ENCODE data around the gene STH.
"Not testable (repeated sequence)": the region's sequence is repeated elsewhere in the genome, so short reads cannot be mapped to it uniquely, and the experiment has no call there.

The STH gene

DNA sequence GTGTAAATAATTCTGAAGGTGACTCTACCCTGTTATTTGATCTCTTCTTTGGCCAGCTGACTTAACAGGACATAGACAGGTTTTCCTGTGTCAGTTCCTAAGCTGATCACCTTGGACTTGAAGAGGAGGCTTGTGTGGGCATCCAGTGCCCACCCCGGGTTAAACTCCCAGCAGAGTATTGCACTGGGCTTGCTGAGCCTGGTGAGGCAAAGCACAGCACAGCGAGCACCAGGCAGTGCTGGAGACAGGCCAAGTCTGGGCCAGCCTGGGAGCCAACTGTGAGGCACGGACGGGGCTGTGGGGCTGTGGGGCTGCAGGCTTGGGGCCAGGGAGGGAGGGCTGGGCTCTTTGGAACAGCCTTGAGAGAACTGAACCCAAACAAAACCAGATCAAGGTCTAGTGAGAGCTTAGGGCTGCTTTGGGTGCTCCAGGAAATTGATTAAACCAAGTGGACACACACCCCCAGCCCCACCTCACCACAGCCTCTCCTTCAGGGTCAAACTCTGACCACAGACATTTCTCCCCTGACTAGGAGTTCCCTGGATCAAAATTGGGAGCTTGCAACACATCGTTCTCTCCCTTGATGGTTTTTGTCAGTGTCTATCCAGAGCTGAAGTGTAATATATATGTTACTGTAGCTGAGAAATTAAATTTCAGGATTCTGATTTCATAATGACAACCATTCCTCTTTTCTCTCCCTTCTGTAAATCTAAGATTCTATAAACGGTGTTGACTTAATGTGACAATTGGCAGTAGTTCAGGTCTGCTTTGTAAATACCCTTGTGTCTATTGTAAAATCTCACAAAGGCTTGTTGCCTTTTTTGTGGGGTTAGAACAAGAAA is 5.1 kb downstream of the STH start:
- DNase-seq, result peak in 54 of 56 donors; percentile 12 to 90 (median 68)

DNA sequence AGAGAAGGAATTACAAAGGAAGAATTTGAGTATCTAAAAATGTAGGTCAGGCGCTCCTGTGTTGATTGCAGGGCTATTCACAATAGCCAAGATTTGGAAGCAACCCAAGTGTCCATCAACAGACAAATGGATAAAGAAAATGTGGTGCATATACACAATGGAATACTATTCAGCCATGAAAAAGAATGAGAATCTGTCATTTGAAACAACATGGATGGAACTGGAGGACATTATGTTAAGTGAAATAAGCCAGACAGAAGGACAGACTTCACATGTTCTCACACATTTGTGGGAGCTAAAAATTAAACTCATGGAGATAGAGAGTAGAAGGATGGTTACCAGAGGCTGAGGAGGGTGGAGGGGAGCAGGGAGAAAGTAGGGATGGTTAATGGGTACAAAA is 7.0 kb downstream of the STH start:
- DNase-seq, result not testable (repeated sequence)

DNA sequence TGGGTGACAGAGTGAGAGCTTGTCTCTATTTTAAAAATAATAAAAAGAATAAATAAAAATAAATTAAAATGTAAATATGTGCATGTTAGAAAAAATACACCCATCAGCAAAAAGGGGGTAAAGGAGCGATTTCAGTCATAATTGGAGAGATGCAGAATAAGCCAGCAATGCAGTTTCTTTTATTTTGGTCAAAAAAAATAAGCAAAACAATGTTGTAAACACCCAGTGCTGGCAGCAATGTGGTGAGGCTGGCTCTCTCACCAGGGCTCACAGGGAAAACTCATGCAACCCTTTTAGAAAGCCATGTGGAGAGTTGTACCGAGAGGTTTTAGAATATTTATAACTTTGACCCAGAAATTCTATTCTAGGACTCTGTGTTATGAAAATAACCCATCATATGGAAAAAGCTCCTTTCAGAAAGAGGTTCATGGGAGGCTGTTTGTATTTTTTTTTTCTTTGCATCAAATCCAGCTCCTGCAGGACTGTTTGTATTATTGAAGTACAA is 8.5 kb downstream of the STH start:
- no peak for DNase-seq

DNA sequence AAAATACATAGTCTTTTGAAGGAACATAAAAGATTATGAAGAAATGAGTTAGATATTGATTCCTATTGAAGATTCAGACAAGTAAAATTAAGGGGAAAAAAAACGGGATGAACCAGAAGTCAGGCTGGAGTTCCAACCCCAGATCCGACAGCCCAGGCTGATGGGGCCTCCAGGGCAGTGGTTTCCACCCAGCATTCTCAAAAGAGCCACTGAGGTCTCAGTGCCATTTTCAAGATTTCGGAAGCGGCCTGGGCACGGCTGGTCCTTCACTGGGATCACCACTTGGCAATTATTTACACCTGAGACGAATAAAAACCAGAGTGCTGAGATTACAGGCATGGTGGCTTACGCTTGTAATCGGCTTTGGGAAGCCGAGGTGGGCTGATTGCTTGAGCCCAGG is 9.5 kb downstream of the STH start:
- no peak for DNase-seq

DNA sequence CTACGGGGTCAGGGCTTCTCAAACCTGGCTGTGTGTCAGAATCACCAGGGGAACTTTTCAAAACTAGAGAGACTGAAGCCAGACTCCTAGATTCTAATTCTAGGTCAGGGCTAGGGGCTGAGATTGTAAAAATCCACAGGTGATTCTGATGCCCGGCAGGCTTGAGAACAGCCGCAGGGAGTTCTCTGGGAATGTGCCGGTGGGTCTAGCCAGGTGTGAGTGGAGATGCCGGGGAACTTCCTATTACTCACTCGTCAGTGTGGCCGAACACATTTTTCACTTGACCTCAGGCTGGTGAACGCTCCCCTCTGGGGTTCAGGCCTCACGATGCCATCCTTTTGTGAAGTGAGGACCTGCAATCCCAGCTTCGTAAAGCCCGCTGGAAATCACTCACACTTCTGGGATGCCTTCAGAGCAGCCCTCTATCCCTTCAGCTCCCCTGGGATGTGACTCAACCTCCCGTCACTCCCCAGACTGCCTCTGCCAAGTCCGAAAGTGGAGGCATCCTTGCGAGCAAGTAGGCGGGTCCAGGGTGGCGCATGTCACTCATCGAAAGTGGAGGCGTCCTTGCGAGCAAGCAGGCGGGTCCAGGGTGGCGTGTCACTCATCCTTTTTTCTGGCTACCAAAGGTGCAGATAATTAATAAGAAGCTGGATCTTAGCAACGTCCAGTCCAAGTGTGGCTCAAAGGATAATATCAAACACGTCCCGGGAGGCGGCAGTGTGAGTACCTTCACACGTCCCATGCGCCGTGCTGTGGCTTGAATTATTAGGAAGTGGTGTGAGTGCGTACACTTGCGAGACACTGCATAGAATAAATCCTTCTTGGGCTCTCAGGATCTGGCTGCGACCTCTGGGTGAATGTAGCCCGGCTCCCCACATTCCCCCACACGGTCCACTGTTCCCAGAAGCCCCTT is 10.9 kb downstream of the STH start:
- peak in 1 of 56 donors; percentile 30 for DNase-seq

DNA sequence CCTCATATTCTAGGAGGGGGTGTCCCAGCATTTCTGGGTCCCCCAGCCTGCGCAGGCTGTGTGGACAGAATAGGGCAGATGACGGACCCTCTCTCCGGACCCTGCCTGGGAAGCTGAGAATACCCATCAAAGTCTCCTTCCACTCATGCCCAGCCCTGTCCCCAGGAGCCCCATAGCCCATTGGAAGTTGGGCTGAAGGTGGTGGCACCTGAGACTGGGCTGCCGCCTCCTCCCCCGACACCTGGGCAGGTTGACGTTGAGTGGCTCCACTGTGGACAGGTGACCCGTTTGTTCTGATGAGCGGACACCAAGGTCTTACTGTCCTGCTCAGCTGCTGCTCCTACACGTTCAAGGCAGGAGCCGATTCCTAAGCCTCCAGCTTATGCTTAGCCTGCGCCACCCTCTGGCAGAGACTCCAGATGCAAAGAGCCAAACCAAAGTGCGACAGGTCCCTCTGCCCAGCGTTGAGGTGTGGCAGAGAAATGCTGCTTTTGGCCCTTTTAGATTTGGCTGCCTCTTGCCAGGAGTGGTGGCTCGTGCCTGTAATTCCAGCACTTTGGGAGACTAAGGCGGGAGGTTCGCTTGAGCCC is 11.6 kb downstream of the STH start:
- DNase-seq, result no peak

DNA sequence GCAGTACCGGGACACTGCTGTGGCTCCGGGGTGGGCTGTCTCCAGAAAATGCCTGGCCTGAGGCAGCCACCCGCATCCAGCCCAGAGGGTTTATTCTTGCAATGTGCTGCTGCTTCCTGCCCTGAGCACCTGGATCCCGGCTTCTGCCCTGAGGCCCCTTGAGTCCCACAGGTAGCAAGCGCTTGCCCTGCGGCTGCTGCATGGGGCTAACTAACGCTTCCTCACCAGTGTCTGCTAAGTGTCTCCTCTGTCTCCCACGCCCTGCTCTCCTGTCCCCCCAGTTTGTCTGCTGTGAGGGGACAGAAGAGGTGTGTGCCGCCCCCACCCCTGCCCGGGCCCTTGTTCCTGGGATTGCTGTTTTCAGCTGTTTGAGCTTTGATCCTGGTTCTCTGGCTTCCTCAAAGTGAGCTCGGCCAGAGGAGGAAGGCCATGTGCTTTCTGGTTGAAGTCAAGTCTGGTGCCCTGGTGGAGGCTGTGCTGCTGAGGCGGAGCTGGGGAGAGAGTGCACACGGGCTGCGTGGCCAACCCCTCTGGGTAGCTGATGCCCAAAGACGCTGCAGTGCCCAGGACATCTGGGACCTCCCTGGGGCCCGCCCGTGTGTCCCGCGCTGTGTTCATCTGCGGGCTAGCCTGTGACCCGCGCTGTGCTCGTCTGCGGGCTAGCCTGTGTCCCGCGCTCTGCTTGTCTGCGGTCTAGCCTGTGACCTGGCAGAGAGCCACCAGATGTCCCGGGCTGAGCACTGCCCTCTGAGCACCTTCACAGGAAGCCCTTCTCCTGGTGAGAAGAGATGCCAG is 12.9 kb downstream of the STH start:
- DNase-seq, result no peak

DNA sequence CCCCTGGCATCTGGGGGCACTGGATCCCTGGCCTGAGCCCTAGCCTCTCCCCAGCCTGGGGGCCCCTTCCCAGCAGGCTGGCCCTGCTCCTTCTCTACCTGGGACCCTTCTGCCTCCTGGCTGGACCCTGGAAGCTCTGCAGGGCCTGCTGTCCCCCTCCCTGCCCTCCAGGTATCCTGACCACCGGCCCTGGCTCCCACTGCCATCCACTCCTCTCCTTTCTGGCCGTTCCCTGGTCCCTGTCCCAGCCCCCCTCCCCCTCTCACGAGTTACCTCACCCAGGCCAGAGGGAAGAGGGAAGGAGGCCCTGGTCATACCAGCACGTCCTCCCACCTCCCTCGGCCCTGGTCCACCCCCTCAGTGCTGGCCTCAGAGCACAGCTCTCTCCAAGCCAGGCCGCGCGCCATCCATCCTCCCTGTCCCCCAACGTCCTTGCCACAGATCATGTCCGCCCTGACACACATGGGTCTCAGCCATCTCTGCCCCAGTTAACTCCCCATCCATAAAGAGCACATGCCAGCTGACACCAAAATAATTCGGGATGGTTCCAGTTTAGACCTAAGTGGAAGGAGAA is 13.5 kb downstream of the STH start:
- DNase-seq, result no peak

DNA sequence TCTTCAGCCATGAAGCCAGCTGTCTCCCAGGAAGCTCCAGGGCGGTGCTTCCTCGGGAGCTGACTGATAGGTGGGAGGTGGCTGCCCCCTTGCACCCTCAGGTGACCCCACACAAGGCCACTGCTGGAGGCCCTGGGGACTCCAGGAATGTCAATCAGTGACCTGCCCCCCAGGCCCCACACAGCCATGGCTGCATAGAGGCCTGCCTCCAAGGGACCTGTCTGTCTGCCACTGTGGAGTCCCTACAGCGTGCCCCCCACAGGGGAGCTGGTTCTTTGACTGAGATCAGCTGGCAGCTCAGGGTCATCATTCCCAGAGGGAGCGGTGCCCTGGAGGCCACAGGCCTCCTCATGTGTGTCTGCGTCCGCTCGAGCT is 14.1 kb downstream of the STH start:
- DNase-seq, result no peak

DNA sequence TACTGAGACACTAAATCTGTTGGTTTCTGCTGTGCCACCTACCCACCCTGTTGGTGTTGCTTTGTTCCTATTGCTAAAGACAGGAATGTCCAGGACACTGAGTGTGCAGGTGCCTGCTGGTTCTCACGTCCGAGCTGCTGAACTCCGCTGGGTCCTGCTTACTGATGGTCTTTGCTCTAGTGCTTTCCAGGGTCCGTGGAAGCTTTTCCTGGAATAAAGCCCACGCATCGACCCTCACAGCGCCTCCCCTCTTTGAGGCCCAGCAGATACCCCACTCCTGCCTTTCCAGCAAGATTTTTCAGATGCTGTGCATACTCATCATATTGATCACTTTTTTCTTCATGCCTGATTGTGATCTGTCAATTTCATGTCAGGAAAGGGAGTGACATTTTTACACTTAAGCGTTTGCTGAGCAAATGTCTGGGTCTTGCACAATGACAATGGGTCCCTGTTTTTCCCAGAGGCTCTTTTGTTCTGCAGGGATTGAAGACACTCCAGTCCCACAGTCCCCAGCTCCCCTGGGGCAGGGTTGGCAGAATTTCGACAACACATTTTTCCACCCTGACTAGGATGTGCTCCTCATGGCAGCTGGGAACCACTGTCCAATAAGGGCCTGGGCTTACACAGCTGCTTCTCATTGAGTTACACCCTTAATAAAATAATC is 14.6 kb downstream of the STH start:
- DNase-seq, result peak in 13 of 56 donors; percentile 17 to 71 (median 29)

DNA sequence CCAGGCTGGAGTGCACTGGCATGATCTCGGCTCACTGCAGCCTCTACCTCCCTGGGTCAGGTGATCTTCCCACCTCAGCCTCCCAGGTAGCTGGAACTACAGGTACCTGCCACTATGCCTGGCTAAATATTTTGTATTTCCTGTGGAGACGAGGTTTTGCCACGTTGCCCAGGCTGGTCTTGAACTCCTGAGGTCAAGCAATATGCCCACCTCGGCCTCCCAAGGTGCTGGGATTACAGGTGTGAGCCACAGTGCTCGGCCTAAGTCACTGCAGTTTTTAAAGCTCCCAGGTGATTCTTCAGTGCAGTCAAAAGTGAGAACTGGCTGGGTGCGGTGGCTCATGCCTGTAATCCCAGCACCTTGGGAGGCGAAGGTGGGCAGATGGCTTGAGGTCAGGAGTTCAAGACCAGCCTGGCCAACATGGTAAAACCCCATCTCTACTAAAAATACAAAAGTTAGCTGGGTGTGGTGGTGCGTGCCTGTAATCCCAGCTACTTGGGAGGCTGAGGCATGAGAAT is 20.4 kb downstream of the STH start:
- DNase-seq, result not testable (repeated sequence)

DNA sequence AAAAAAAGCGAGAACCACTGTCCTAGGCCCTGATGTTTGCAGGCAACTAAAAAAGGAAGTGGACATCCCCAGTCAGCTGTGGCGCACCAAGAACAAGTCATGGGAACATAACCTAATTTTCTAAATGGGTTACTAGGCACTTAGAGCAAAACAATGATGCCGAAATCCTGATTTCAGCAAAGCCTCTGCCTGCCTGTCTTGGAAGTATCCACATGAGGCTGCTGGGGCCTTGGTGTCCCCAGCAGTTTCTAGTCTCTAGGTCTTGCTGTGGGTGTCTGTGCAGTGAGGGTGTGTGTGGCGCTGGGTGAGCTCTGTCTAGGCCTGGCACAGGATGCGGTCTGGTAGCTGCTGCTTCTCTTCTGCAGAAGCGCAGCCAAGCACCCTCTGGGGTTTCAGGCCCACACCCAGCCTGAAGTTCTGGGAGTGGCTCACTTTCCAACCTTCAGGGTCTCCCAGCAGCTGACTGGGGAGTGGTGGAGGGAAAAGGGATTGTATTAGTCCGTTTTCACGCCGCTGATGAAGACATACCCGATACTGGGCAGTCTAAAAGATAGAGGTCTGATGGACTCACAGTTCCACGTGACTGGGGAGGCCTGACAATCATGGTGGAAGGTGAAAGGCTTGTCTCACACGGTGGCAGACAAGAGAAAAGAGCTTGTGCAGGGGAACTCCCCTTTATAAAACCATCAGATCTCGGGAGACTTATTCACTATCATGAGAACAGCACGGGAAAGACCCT is 21.1 kb downstream of the STH start:
- DNase-seq, result no peak

DNA sequence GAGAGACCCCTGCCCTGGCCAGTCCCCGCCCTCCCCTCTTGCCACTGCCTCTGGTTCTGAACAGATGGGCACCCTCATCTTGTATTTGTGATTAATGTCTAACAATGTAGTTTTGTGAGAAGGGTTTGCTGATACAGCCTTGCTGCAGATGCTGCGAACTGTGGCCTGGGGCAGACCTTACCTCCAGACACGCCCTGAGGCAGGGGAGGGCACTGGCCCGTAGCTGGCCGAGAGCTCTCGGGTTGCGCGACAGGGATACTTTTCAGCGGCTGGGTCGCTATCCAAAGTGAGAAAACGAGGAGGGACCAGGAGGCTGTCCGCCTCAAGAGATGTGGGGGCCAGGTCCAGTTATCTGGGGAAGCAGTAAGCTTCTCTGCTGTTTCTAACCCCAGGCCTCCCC is 21.9 kb downstream of the STH start:
- no peak for DNase-seq

DNA sequence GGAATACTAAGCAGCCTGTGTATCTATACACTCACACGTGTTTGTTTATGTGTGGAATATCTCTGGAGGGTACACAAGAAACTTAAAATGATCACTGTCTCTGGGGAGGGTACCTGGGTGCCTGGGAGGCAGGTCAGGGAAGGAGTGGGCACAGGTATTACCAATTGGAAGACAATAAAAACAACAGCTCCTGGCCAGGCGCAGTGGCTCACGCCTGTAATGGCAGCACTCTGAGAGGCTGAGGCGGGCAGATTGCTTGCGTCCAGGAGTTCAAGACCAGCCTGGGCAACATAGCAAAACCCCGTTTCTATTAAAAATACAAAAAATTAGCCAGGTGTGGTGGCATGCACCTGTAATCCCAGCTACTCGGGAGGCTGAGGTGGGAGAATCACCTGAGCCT is 24.3 kb downstream of the STH start:
- DNase-seq, result not testable (repeated sequence)

DNA sequence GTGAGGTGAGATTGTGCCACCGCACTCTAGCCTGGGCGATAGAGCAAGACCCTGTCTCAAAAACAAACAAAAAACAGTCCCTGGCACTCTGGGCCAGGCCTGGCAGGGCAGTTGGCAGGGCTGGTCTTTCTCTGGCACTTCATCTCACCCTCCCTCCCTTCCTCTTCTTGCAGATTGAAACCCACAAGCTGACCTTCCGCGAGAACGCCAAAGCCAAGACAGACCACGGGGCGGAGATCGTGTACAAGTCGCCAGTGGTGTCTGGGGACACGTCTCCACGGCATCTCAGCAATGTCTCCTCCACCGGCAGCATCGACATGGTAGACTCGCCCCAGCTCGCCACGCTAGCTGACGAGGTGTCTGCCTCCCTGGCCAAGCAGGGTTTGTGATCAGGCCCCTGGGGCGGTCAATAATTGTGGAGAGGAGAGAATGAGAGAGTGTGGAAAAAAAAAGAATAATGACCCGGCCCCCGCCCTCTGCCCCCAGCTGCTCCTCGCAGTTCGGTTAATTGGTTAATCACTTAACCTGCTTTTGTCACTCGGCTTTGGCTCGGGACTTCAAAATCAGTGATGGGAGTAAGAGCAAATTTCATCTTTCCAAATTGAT is 24.8 kb downstream of the STH start:
- DNase-seq, result peak in 9 of 56 donors; percentile 11 to 42 (median 27)

DNA sequence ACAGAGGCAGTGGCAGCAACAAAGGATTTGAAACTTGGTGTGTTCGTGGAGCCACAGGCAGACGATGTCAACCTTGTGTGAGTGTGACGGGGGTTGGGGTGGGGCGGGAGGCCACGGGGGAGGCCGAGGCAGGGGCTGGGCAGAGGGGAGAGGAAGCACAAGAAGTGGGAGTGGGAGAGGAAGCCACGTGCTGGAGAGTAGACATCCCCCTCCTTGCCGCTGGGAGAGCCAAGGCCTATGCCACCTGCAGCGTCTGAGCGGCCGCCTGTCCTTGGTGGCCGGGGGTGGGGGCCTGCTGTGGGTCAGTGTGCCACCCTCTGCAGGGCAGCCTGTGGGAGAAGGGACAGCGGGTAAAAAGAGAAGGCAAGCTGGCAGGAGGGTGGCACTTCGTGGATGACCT is 25.5 kb downstream of the STH start:
- DNase-seq, result no peak

DNA sequence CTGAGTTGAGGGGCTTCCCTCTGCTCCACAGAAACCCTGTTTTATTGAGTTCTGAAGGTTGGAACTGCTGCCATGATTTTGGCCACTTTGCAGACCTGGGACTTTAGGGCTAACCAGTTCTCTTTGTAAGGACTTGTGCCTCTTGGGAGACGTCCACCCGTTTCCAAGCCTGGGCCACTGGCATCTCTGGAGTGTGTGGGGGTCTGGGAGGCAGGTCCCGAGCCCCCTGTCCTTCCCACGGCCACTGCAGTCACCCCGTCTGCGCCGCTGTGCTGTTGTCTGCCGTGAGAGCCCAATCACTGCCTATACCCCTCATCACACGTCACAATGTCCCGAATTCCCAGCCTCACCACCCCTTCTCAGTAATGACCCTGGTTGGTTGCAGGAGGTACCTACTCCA is 26.0 kb downstream of the STH start:
- DNase-seq, result no peak

DNA sequence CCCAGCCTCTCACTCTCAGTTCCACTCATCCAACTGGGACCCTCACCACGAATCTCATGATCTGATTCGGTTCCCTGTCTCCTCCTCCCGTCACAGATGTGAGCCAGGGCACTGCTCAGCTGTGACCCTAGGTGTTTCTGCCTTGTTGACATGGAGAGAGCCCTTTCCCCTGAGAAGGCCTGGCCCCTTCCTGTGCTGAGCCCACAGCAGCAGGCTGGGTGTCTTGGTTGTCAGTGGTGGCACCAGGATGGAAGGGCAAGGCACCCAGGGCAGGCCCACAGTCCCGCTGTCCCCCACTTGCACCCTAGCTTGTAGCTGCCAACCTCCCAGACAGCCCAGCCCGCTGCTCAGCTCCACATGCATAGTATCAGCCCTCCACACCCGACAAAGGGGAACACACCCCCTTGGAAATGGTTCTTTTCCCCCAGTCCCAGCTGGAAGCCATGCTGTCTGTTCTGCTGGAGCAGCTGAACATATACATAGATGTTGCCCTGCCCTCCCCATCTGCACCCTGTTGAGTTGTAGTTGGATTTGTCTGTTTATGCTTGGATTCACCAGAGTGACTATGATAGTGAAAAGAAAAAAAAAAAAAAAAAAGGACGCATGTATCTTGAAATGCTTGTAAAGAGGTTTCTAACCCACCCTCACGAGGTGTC is 26.6 kb downstream of the STH start:
- no peak for DNase-seq

All from amygdala (tissue), 56 donors.